HepG2 (cell line): ENCODE measurements around the gene PSEN2. TPM values are rescaled to one million over a fixed set of nuclear protein-coding genes. Genes with fewer than 3 reads are reported as not detected.

Source experiments
- BCLAF1 ChIP-seq: fragments of 450-650 bp; IDR thresholded peaks from 2 replicates; pipeline ENCODE4 v1.6.1; 2017; ENCODE audit warnings: mild to moderate bottlenecking
- CBX1 ChIP-seq: IDR thresholded peaks from one replicate; pipeline ENCODE4 v1.6.1; 2016; ENCODE audit warnings: antibody characterized with exemption, low read depth
- FOXO4 ChIP-seq: sonication (generic); formaldehyde crosslinking; conservative IDR thresholded peaks from 2 replicates; pipeline ENCODE4 v1.8.1; 2023; ENCODE audit warnings: missing genetic modification reagents
- GATA4 ChIP-seq: sonication (generic); IDR thresholded peaks from 2 replicates; pipeline ENCODE4 v1.6.1; 2016; ENCODE audit warnings: antibody characterized with exemption, low read depth, borderline replicate concordance
- IRF2 ChIP-seq: IDR thresholded peaks from 2 replicates; pipeline ENCODE4 v1.6.1; 2018; ENCODE audit warnings: missing genetic modification reagents, missing compliant biosample characterization
- NFIC ChIP-seq: IDR thresholded peaks from 2 replicates; pipeline ENCODE4 v1.6.1; 2012; ENCODE audit warnings: mild to moderate bottlenecking, low read length, inconsistent platforms
- NFKB2 ChIP-seq: sonication (generic); formaldehyde crosslinking; IDR thresholded peaks from 2 replicates; pipeline ENCODE4 v1.4.0; 2020; ENCODE audit warnings: missing genetic modification reagents, borderline replicate concordance
- POLR2A ChIP-seq, 2 experiments: IDR thresholded peaks; 2 replicates each; pipeline ENCODE4 v1.6.1; 2011; ENCODE audit warnings: low read depth in 2 of 2, low read length in 2 of 2, mild to moderate bottlenecking in 1 of 2, moderate library complexity in 1 of 2; ENCODE audit not compliant: insufficient read depth in 1 of 2
- RAD21 ChIP-seq: fragments of 450-650 bp; formaldehyde crosslinking; IDR thresholded peaks from 2 replicates; pipeline ENCODE4 v1.5.0; 2020; ENCODE audit warnings: mild to moderate bottlenecking
- REPIN1 ChIP-seq: sonication (generic); formaldehyde crosslinking; IDR thresholded peaks from 2 replicates; pipeline ENCODE4 v1.8.0; 2022; ENCODE audit warnings: missing genetic modification reagents, low read depth, mild to moderate bottlenecking, borderline replicate concordance
- RFX3 ChIP-seq: IDR thresholded peaks from 2 replicates; pipeline ENCODE4 v1.6.1; 2016; ENCODE audit warnings: missing biosample characterization, missing genetic modification reagents
- SMAD3 ChIP-seq: sonication (generic); formaldehyde crosslinking; IDR thresholded peaks from 2 replicates; pipeline ENCODE4 v1.4.0; 2020; ENCODE audit warnings: missing genetic modification reagents
- TBP ChIP-seq: sonication (generic); formaldehyde crosslinking; IDR thresholded peaks from 2 replicates; pipeline ENCODE4 v1.5.0; 2020; ENCODE audit warnings: missing genetic modification reagents
- TCF7L2 ChIP-seq: IDR thresholded peaks from 2 replicates; pipeline ENCODE4 v1.6.1; 2011; ENCODE audit warnings: mild to moderate bottlenecking, low read depth, low read length, moderate library complexity
- THYN1 ChIP-seq: sonication (generic); formaldehyde crosslinking; IDR thresholded peaks from 2 replicates; pipeline ENCODE4 v1.8.1; 2023; ENCODE audit warnings: low read depth, mild to moderate bottlenecking, moderate library complexity, missing genetic modification reagents, borderline replicate concordance
- TIGD3 ChIP-seq: sonication (generic); formaldehyde crosslinking; IDR thresholded peaks from 2 replicates; pipeline ENCODE4 v1.5.1; 2020; ENCODE audit warnings: mild to moderate bottlenecking, missing genetic modification reagents, borderline replicate concordance
- ZFP36L1 ChIP-seq: sonication (generic); formaldehyde crosslinking; IDR thresholded peaks from 2 replicates; pipeline ENCODE4 v1.8.0; 2022; ENCODE audit warnings: mild to moderate bottlenecking, missing genetic modification reagents, moderate library complexity
- ZFX ChIP-seq: sonication (generic); formaldehyde crosslinking; IDR thresholded peaks from 2 replicates; pipeline ENCODE4 v1.4.0; 2020; ENCODE audit warnings: mild to moderate bottlenecking, low read depth, missing genetic modification reagents, moderate library complexity
- ZNF296 ChIP-seq: sonication (generic); formaldehyde crosslinking; conservative IDR thresholded peaks from 2 replicates; pipeline ENCODE4 v1.5.0; 2020; ENCODE audit warnings: mild to moderate bottlenecking, missing genetic modification reagents
- ZNF510 ChIP-seq: sonication (generic); formaldehyde crosslinking; IDR thresholded peaks from 2 replicates; pipeline ENCODE4 v1.4.0; 2020; ENCODE audit warnings: low read depth, mild to moderate bottlenecking, missing genetic modification reagents
- ZNF574 ChIP-seq: sonication (generic); formaldehyde crosslinking; IDR thresholded peaks from 2 replicates; pipeline ENCODE4 v1.4.0; 2020; ENCODE audit warnings: missing genetic modification reagents
- ZNF598 ChIP-seq: sonication (generic); formaldehyde crosslinking; IDR thresholded peaks from 2 replicates; pipeline ENCODE4 v1.5.1; 2020; ENCODE audit warnings: mild to moderate bottlenecking, missing genetic modification reagents, borderline replicate concordance
- ZNF660 ChIP-seq: sonication (generic); formaldehyde crosslinking; IDR thresholded peaks from 2 replicates; pipeline ENCODE4 v1.5.1; 2020; ENCODE audit warnings: mild to moderate bottlenecking, low read depth, missing genetic modification reagents, borderline replicate concordance
- polyA plus RNA-seq, 8 experiments: library from polyadenylated mRNA; depleted of rRNA in 3 of 8; stranded (reverse) in 7 of 8; unstranded in 1 of 8; fragments of >200 nt; fragmentation: Illumina TruSeq in 4 of 8; extraction: Trizol in 4 of 8; gene quantifications; 2 replicates each; pipeline versions ENCODE4 v1.2.1 to v1.2.3, GENCODE V29; 2011 to 2016; ENCODE audit warnings: low read depth in 4 of 8, missing spikeins in 1 of 8, mixed read lengths in 1 of 8; ENCODE audit not compliant: insufficient read depth in 1 of 8
- total RNA-seq, 5 experiments: library from RNA; depleted of rRNA; stranded (reverse); fragments of >200 nt; fragmentation: Illumina TruSeq; extraction: Trizol; gene quantifications; 2 replicates each; pipeline ENCODE4 v1.2.3, GENCODE V29; 2016; ENCODE audit warnings: low read depth in 1 of 5

The PSEN2 gene
- total and polyA plus RNA-seq, 2 of the 13 experiments (the other 11 are each of a cell fraction or from before 2014, with no cell fraction given): 5.9 to 13.1 TPM

- TF ChIP-seq BCLAF1 (no peak), SMAD3 (CRISPR knock-in tag) (0 out of 2 replicates have a peak, but pooled peaks have one; percentile 11), GATA4 (no peak), ZFP36L1 (CRISPR knock-in tag) (no peak; the same call in 1 of the 2 replicates), CBX1 (no peak), THYN1 (no peak), ZNF660 (CRISPR knock-in tag) (peak; percentile 61; the same call in 1 of the 2 replicates), RFX3 (no peak), POLR2A (IDR thresholded peaks at IDR 0.05; ENCODE audit: insufficient read depth in 1 of 2, low read depth in 2 of 2, low read length in 2 of 2) (peak in 1 of 2 experiments; percentile 91; a peak in 2 of 4 replicates), ZNF510 (CRISPR knock-in tag) (no peak; the same call in 1 of the 2 replicates), TIGD3 (CRISPR knock-in tag) (0 out of 2 replicates have a peak, but pooled peaks have one; percentile 17), FOXO4 (no peak), RAD21 (CRISPR knock-in tag) (peak; percentile 54), IRF2 (peak; percentile 45), ZFX (CRISPR knock-in tag) (peak; percentile 99), ZNF574 (CRISPR knock-in tag) (peak; percentile 76; the same call in 1 of the 2 replicates), TCF7L2 (no peak), NFKB2 (CRISPR knock-in tag) (peak; percentile 71; the same call in 1 of the 2 replicates), NFIC (no peak), REPIN1 (CRISPR knock-in tag) (peak; percentile 95), TBP (CRISPR knock-in tag) (no peak), ZNF598 (CRISPR knock-in tag) (peak; percentile 16; the same call in 1 of the 2 replicates), ZNF296 (CRISPR knock-in tag) (no peak)
These were observed 69.1 kb downstream of the PSEN2 start (continued) for GRCh38 chr1:226939438-226940028.
